Measurements from ENCODE around the gene EXOC1L.

EXOC1L gene, protein sequence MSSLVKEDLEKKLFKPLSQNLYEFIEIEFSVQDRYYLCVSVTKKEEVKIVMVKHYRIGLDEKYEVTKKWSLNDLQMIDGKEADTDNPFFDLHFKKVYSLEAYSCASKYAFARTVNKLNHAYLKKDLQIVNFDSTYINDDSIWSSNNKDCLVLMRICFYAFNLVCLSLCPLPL

GRCh38 chr4:55819634-55820033, at the start of gene EXOC1L:
EXOC1L (plus strand) TSS chr4:55819790; CDS start chr4:55820027, 237 bp downstream.
- DNase-seq: no peak

- DNase-seq: no peak
These were observed 48.9 kb upstream of the EXOC1L start for GRCh38 chr4:55770662-55771061.

- no peak for DNase-seq
These were observed 38.2 kb upstream of the EXOC1L start for GRCh38 chr4:55781341-55781740.

- DNase-seq: no peak
These were observed 37.8 kb upstream of the EXOC1L start for GRCh38 chr4:55781812-55782211.

GRCh38 chr4:55783584-55783983, 36.0 kb upstream of the EXOC1L start:
- DNase-seq: no peak

DNA sequence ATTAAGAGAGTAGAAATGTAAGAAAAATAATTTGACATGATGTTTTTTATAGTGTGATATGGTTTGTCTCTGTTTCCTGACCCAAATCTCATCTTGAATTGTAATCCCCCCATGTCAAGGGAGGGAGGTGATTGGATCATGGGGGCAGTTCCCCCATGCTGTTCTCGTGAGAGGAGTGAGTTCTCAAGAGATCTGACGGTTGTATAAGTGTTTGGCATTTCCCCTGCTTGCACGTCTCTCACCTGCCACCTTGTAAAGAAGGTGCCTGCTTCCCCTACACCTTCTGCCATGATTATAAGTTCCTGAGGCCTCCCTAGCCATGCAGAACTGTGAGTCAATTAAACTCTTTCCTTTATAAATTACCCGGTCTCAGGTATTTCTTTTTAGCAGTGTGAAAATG, 34.8 kb upstream of the EXOC1L start:
- DNase-seq: no peak

- DNase-seq: no peak
These were observed 27.9 kb upstream of the EXOC1L start for GRCh38 chr4:55791666-55792065.

DNA sequence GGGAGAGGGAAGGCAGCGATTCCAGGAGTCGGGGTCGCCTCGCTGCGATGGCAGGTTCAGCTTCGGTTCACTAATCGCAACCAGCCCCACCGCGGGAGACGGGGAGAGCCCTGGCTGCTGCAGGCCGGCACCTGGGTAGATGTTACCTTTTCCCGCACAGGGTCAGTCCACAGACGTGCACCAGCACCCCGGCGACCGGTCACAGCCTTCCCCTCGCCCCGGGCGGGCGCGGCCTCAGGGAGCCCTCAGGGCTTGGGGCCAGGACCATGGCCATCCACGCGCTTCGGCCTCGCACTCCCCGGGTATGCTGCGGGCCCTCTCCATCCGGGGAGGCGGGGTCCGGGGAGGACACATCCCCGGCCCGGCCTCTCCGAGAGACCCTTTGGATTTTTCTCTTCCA, 26.1 kb upstream of the EXOC1L start:
- DNase-seq: no peak

GRCh38 chr4:55794053-55794452, 25.5 kb upstream of the EXOC1L start:
- DNase-seq: no peak

DNA sequence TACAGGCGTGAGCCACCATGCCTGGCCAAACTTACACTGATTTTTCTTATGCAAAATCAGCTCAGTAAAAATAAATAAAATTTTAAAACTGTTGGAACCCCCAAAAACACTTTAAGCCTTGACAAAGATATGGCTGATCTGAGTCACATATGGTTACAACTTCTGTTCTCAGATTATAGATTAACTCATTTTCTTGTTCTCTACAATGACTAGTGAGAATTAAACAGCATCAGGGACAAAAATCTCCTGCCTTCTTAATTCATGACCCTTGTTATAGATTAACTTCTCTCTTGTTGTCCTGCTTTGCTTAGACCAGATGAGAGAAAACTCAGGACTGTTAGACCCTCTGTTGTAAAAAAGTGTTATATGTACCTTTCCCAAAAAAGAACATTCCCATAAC, 24.2 kb upstream of the EXOC1L start:
- no peak for DNase-seq

- DNase-seq: no peak
These were observed 18.1 kb upstream of the EXOC1L start for GRCh38 chr4:55801498-55801897.

DNA sequence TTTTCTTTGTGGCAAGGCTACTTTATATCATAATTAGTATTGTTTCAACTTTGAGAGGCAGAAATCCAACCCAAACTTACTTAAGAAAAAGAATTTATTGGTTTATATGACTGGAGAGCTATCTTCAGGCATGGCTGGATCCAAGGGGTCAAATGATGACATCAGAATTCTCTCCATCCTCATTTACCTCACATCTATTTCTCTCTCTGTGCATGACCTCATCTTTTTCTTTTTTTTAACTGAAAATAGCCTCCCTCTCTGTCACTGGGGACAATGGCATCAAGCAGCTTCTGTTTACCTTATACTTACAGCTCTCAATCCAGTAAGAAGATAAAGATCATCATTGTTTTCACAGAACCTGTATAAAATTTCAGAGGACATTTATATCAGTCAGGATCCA, 12.0 kb upstream of the EXOC1L start:
- DNase-seq: no peak

GRCh38 chr4:55808186-55808585, 11.4 kb upstream of the EXOC1L start:
- no peak for DNase-seq

GRCh38 chr4:55808632-55809031, 11.0 kb upstream of the EXOC1L start:
- DNase-seq: no peak

- DNase-seq: no peak
These were observed 1.9 kb upstream of the EXOC1L start for GRCh38 chr4:55817691-55818090.

GRCh38 chr4:55820279-55820678, 689 bp downstream of the EXOC1L start:
- DNase-seq: no peak

DNA sequence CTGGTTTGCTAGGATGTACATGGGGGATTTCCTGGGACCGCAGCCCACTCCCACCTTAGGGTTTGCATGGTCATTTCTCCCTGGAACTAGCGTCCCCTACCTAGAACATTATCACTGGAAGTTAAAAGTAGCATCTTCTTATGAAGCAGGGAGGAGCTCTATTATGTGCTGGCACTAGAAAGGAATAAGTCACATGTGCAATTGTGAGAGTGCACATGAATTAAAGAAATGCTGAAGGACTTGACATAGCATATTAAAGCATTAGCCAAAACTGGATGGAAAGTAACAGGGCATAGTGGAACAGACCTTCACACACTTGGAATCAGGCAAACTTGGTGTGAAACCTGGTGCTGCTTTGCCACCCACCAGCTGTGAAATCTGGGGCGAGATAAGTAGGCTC, 2.7 kb downstream of the EXOC1L start:
- DNase-seq: no peak

DNA sequence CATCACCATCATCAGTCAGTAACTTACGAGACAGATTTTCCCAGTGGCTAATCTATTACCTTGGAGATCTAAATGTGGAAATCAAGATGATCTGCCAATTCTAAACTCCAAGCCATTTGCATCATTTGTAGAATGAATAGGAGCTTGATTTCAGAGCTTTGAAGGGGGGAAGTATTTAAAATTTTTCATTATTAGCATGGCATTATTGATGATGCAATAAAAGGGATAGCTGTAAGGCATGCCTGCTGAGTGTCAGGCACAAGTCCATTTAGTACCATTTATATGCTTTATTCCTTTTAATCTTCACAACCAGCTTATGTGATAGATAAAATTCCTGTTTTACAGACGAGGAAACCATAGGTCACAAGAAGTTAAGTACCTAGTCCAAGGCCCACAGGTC, 5.3 kb downstream of the EXOC1L start:
- no peak for DNase-seq

- no peak for DNase-seq
These were observed 7.4 kb downstream of the EXOC1L start for GRCh38 chr4:55826986-55827385.

DNA sequence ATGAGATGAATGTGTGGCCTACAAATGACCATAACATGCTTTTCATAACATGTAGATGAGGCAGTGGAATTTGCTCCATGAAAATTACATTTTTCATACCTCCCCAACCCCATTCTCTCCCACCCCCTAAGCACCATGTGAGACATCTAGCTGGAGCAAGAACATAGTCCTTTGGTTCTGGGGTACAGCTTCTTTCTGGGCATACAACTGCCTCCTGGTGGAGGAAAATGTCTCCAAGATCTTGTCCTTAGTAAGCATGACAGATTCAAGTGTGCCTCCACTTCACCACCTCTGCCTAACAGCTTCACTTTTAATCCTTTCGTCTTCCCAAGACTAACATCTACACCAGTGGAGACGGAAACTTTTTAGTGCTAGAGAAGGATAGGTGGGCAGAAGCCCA, 8.0 kb downstream of the EXOC1L start:
- DNase-seq: no peak

DNA sequence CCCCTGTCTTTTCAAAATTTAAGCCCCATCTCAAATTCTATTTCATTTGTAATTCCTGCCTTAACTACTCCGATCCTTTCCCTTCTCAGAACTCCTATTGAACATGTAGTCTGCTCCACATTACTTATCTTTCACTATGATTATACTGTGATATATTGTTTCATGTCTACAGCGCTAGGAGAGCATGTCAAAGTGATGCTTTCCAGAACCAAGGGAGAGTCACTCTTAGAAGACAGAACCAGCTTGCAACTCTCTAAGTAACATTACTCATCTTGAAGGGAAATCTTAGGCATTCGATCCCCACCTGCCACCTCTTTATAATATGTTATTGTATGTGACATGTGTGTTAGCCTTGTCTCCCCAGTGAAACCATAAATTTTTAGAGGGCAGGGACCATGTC, 10.5 kb downstream of the EXOC1L start:
- DNase-seq: no peak

DNA sequence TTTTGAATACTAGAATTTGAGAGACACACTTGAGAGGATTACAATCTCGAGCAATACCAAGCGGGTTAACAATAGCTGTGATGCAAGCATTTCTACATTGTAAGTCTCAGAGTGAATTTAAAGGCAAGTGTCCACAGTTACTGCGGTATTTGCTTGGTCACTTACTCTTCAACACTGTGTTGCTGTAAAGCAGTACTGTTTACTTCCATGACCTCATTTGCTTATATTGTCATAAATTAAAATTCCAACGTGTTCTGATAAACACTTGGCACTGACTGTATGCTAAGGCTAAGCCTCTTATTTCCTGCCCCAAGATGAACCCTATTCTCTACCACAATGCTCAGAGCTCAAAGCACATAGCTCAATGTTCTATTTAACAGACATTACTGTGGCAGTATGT, 11.1 kb downstream of the EXOC1L start:
- DNase-seq: no peak

GRCh38 chr4:55834086-55834795, 14.7 kb downstream of the EXOC1L start:
- no peak for DNase-seq

DNA sequence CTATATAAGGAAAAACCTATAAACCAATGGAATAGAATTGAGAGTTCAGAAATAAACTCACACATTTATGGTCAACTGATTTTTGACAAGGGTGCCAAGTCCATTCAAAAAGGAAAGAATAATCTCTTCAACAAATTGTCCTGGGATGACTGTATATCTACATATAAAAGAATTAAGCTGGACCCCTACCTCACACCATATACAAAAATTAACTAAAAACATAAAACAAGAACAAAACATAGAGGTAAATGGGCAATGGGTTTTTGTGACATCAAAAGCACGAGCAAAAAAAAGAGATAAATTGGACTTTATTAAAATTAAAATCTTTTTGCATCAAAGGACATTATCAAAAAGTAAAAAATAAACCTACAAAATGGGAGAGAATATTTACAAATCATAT, 18.3 kb downstream of the EXOC1L start:
- DNase-seq: no peak

DNA sequence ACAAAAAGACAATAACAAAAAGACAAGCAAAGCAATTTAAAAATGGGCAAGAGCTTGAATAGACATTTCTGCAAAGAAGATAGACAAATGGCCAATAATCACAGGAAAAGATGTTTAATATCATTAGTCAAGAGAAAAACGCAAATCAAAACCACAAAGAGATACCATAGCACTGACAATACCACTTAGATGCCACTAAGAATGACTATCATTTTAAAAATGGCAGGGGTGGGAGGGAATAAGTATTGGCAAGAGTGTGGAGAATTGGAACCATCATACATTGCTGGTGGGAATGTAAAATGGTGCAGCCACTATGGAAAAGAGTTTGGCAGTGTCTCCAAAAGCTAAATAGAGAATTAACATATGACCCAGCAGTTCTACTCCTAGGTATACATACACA, 18.8 kb downstream of the EXOC1L start:
- no peak for DNase-seq

All from NCI-H1048 (cell line).